Gastroesophageal sphincter (tissue), 4 donors: Measurements from ENCODE around the gene DISC1. TPM values are rescaled to one million over a fixed set of nuclear protein-coding genes. Genes with fewer than 3 reads are reported as not detected.
"Not testable (repeated sequence)": the region's sequence is repeated elsewhere in the genome, so short reads cannot be mapped to it uniquely, and the experiment has no call there.

Source experiments
- ATAC-seq: fragments of 150-250 bp; one replicate; pipeline ENCODE4 v1.9.1; 2016; ENCODE audit warnings: mild to moderate bottlenecking, moderate library complexity
- H3K27ac ChIP-seq, 4 donors: fragments of 200-600 bp; sonication (generic) in 3 of 4; 1 replicate in 3 of 4; 2 replicates in 1 of 4; pipeline ENCODE4 v1.5.1; 2016 to 2019
- H3K27me3 ChIP-seq: fragments of 200-600 bp; sonication (generic); one replicate; pipeline ENCODE4 v1.5.1; 2019
- H3K36me3 ChIP-seq, 2 donors: fragments of 200-600 bp; sonication (generic); one replicate each; pipeline ENCODE4 v1.5.1; 2019; ENCODE audit warnings: control low read depth in 1 of 2
- H3K4me1 ChIP-seq, 3 donors: fragments of 200-600 bp; sonication (generic); 1 replicate in 2 of 3; 2 replicates in 1 of 3; pipeline ENCODE4 v1.5.1; 2016 to 2019; ENCODE audit warnings: control low read depth in 2 of 3
- H3K4me3 ChIP-seq, 2 donors: fragments of 200-600 bp; sonication (generic); one replicate each; pipeline ENCODE4 v1.5.1; 2019; ENCODE audit warnings: mild to moderate bottlenecking in 1 of 2, moderate library complexity in 1 of 2
- H3K9me3 ChIP-seq, 3 donors: fragments of 200-600 bp; sonication (generic); one replicate each; pipeline ENCODE4 v1.5.1; 2017 to 2019; ENCODE audit warnings: control low read depth in 2 of 3
- CTCF ChIP-seq, 4 experiments: fragments of 200-600 bp in 2 of 4; fragments of 450-650 bp in 2 of 4; sonication (generic) in 1 of 4; IDR thresholded peaks; one replicate each; pipeline ENCODE4 v1.5.1; 2017 to 2019; ENCODE audit warnings: antibody characterized with exemption in 4 of 4, mild to moderate bottlenecking in 2 of 4, moderate library complexity in 2 of 4
- EP300 ChIP-seq: sonication (generic); formaldehyde crosslinking; IDR thresholded peaks from one replicate; pipeline ENCODE4 v1.6.1; 2017; ENCODE audit warnings: antibody characterized with exemption, mild to moderate bottlenecking
- POLR2A ChIP-seq, 2 donors: fragments of 450-650 bp; IDR thresholded peaks; one replicate each; pipeline ENCODE4 v1.6.1; 2017; ENCODE audit warnings: antibody characterized with exemption in 2 of 2, mild to moderate bottlenecking in 2 of 2, moderate library complexity in 1 of 2
- POLR2AphosphoS5 ChIP-seq: sonication (generic); formaldehyde crosslinking; IDR thresholded peaks from one replicate; pipeline ENCODE4 v1.6.1; 2017; ENCODE audit warnings: antibody characterized with exemption
- WGBS, 2 donors: methylation state at CpG; one replicate each; pipeline ENCODE4 v1.1.5; 2018; ENCODE audit warnings: low coverage in 1 of 2; 5-methylcytosine and 5-hydroxymethylcytosine counted together
- total RNA-seq, 4 donors: library from RNA; depleted of rRNA; stranded (reverse); fragments of >200 nt; gene quantifications; one replicate each; pipeline ENCODE4 v1.1.0, GENCODE V29; 2016

The DISC1 gene
- total RNA-seq, 4 donors from 2014 or later = 4.4 to 9.8 (median 6.8) TPM

DNA sequence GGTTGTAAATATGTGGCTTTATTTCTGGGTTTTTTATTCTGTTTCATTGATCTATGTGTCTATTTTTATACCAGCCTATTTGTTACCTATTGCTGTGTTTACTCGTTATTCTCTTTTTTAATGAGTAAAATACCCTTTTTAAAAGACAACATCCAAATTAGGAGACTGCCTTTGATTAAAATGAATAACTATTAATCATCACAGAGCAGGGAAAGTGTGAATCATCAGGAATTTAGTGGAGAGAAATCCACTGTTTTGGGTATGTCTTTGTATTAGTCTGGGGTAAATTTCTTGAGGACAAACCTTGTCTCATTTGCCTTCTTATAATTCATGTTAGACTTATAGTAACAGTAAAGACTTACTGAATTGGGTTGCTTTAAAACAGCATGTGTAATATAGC is 12.1 kb downstream of the DISC1 start:
- Histone ChIP-seq H3K27me3 (no peaks in the 10 kb centered on the region), H3K4me3 (no peak overlapping the region), H3K36me3 (no peaks in the 10 kb centered on the region), H3K4me1 (peaks cover 0 to 9% (median 0%) of the 10 kb centered on the region in 3 donors), H3K27ac (no peak overlapping the region), H3K9me3 (no peaks in the 10 kb centered on the region)
- WGBS, 2 donors = 92 to 100% methylated on average over 1 of the region's 1 CpG
- ATAC-seq = no peak
- TF ChIP-seq POLR2A (IDR thresholded peaks at IDR 0.05) = no peak
- TF ChIP-seq CTCF (IDR thresholded peaks at IDR 0.05) = no peak
- TF ChIP-seq POLR2AphosphoS5 = no peak
- no peak for TF ChIP-seq EP300

- H3K27me3 ChIP-seq = no peaks in the 10 kb centered on the region
- no peak for ATAC-seq
- H3K27ac ChIP-seq = no peak overlapping the region
- peaks cover 0 to 9% (median 0%) of the 10 kb centered on the region in 3 donors for H3K4me1 ChIP-seq
- H3K9me3 ChIP-seq = no peaks in the 10 kb centered on the region
- WGBS, 2 donors = 20 to 58% methylated on average over 1 of the region's 1 CpG
- H3K4me3 ChIP-seq = no peak overlapping the region
- no peaks in the 10 kb centered on the region for H3K36me3 ChIP-seq
- TF ChIP-seq CTCF (IDR thresholded peaks at IDR 0.05) (no peak), POLR2AphosphoS5 (no peak), POLR2A (IDR thresholded peaks at IDR 0.05) (no peak)
These were observed 13.2 kb downstream of the DISC1 start for GRCh38 chr1:231639819-231640218.

DNA sequence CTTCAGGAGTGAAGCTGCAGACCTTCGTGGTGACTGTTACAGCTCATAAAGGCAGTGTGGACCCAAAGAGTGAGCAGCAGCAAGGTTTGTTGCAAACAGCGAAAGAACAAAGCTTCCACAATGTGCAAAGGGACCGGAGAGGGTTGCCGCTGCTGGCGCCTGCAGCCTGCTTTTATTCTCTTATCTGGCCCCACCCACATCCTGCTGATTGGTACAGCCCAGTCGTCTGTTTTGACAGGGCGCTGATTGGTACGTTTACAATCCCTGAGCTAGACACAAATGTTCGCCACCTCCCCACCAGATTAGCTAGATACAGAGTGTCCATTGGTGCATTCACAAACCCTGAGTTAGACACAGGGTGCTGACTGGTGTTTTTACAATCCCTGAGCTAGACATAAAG is 14.9 kb downstream of the DISC1 start:
- ATAC-seq, H3K27ac ChIP-seq, H3K27me3 ChIP-seq, H3K36me3 ChIP-seq, H3K4me1 ChIP-seq, H3K9me3 ChIP-seq, H3K4me3 ChIP-seq: not testable (repeated sequence)
- WGBS, 2 donors = 85 to 90% methylated on average over 4 to 6 of the region's 9 CpGs

- WGBS, 2 donors = 60% methylated on average over 1 of the region's 36 CpGs; no CpG with 5 or more reads in 1 of the 2 donors
- H3K27ac ChIP-seq, ATAC-seq, H3K4me1 ChIP-seq, H3K36me3 ChIP-seq, H3K9me3 ChIP-seq, H3K27me3 ChIP-seq, H3K4me3 ChIP-seq: not testable (repeated sequence)
These were observed 15.5 kb downstream of the DISC1 start for GRCh38 chr1:231642061-231642460.

- H3K4me1 ChIP-seq = peaks cover 0 to 9% (median 0%) of the 10 kb centered on the region in 3 donors
- H3K27ac ChIP-seq = no peak overlapping the region
- no peaks in the 10 kb centered on the region for H3K27me3 ChIP-seq
- no peak for TF ChIP-seq POLR2A (IDR thresholded peaks at IDR 0.05)
- TF ChIP-seq EP300 = no peak
- no peak for TF ChIP-seq POLR2AphosphoS5
- no peak for TF ChIP-seq CTCF (IDR thresholded peaks at IDR 0.05)
- 46% methylated on average over 2 of the region's 2 CpGs; no CpG with 5 or more reads in 1 of the 2 donors for WGBS, 2 donors
- ATAC-seq = no peak
- H3K36me3 ChIP-seq = no peaks in the 10 kb centered on the region
- no peaks in the 10 kb centered on the region for H3K9me3 ChIP-seq
- H3K4me3 ChIP-seq = no peak overlapping the region
These were observed 16.0 kb downstream of the DISC1 start for GRCh38 chr1:231642618-231643017.

DNA sequence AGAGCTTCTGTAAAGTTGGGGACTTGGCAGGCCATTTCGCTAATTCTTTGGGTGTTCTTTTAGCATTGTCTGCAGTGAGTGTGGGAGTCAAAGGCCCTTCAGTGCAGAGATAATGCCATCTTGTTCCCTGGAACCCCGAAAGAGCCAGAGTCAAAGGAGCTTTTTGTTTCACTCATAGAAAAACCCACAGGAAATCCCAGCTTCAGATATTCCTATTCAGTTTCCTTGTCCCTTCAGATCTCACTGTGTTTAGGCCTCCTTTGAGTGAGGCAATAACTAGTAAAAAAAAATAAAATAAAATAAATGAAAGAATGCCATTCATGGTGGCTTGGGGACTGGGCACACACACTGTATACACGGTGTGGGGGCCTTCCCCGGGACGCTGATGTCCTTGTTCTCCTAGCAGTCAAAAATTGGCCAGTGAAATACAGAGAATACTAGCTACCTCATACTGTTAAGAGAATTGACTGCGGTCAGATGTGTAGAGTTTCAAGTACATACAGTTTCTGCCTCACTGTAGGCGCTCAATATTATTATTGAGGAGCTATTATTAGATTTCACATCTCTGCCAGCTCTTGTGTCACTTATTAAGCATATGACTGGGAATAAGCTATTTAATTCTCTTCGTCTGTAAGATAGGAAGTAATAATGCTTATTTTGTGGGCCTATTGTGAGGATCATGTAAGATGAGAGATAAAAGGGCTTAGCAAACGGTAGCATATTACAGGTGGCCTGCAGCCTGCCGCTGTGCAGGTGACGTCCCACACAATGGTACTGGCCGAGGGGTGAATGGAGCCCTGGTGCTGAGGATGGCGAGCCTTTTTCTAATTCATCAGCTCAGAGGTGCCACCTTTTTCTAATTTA is 16.7 kb downstream of the DISC1 start:
- no peak for ATAC-seq
- H3K9me3 ChIP-seq = no peaks in the 10 kb centered on the region
- H3K27me3 ChIP-seq = no peaks in the 10 kb centered on the region
- TF ChIP-seq CTCF (IDR thresholded peaks at IDR 0.05) (no peak), POLR2A (IDR thresholded peaks at IDR 0.05) (no peak), EP300 (no peak), POLR2AphosphoS5 (no peak)
- H3K27ac ChIP-seq = no peak overlapping the region
- no peaks in the 10 kb centered on the region for H3K36me3 ChIP-seq
- peaks cover 0 to 9% (median 0%) of the 10 kb centered on the region in 3 donors for H3K4me1 ChIP-seq
- H3K4me3 ChIP-seq = no peak overlapping the region
- 68 to 78% methylated on average over 10 to 12 of the region's 13 CpGs for WGBS, 2 donors
